C4-2B (cell line): ENCODE measurements around the gene UNK.

ENCODE experiments used
- CTCF ChIP-seq: fragments of 450-650 bp; conservative IDR thresholded peaks from 2 replicates; pipeline ENCODE4 v1.5.1; 2017; ENCODE audit warnings: mild to moderate bottlenecking
- ZFX ChIP-seq: fragments of 450-650 bp; IDR thresholded peaks from 2 replicates; pipeline ENCODE4 v1.6.1; 2017

- no peak for TF ChIP-seq CTCF
- no peak for TF ChIP-seq ZFX
These were observed 45.1 kb downstream of the UNK start for GRCh38 chr17:75829747-75830146.
